UCSD-AML1 (cell line): ENCODE data around the gene C11orf42.

Source experiments
- DNase-seq: peaks from one replicate; lab custom pipeline; 2025; ENCODE audit not compliant: unreplicated experiment; lab: John Stamatoyannopoulos, UW

The C11orf42 gene

DNA sequence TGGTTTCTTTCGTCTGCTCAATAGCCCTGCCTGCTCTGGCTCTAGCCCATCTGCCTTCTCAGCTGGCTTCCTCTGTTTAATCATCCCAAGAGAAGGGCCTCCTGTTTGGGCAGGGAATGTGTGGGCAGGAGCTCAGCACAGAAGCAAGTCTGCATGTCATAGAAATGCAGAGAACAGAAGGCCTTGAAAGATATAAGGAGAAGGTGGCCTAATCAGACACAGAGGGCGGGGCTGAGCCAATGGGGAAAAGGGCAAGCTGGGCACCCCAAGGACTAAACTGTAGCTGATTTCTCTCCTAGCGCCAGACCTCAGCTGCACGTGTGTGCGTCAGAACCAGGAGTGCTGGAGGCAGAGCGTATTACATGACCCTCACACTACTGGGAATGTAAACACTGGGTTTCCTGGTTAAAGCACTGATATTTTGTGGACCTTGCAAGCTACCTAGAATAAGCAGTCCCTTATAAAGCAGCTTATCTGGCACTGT is 46.7 kb downstream of the C11orf42 start:
- DNase-seq: no peak

GRCh38 chr11:6253197-6253596 is 47.8 kb downstream of the C11orf42 start:
- DNase-seq: no peak

DNA sequence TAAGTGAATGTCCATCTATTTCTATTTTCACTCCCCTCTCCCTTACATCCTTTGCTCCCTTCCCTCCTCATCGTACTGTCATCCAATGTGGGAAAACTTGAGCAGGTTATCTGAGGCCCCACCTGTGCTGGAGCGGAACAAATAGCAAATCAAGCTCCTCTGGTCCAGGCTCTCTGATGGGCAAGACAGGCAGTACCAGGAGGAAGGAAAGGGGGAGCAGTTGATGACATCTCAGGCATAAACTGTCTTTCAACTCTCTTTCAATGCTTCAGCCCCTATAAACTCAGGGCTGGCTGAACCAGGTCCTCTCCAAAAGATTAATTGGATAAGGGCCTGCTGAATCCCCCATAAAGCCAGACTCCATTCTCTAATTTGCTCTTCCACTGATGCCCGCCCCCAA is 52.8 kb downstream of the C11orf42 start:
- DNase-seq: no peak

- DNase-seq: no peak
Measured at GRCh38 chr11:6258571-6259081, 53.3 kb downstream of the C11orf42 start.

DNA sequence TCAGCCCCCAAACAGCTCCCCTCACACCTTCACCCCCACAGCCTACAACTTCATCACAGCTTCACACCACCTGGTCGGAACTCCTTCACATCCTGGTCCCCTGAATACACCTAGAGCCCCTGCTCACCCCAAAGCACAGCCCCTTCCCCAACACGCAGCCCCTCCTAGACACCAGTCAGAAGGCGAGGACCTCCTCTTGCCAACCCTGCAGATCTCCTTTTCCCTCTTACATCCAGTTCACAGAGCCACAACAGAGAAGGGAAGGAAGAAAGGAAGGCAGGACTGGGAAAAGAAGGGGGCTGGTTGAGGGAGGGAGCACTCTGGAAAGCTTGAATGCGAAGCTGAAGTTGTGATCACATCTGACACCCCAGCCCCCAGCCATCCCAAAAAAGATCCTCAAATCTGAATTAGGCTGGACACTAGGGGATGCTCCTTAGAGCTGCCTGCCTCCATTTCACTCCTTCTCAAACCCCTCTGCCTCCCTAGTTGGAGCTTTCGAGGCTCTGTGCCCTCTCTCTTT is 54.9 kb downstream of the C11orf42 start:
- no peak for DNase-seq
